Neural cell (in vitro differentiated cells): Measurements from ENCODE around the gene BTBD6.

Experiments used
- CTCF ChIP-seq: fragments of 450-650 bp; IDR thresholded peaks from 2 replicates; pipeline ENCODE4 v1.5.1; 2014; ENCODE audit warnings: antibody characterized with exemption, mild to moderate bottlenecking, moderate library complexity; ENCODE audit not compliant: poor library complexity, severe bottlenecking
- EZH2 ChIP-seq: fragments of 200-600, 300-800 bp; shearing (Covaris generic), sonication (generic); IDR thresholded peaks from 2 replicates; pipeline ENCODE4 v1.6.1; 2014; ENCODE audit warnings: antibody characterized with exemption, low read length, borderline replicate concordance, mild to moderate bottlenecking; ENCODE audit not compliant: insufficient read depth, poor library complexity, severe bottlenecking
- SMC3 ChIP-seq: fragments of 450-650 bp; conservative IDR thresholded peaks from 2 replicates; pipeline ENCODE4 v1.6.1; 2014; ENCODE audit warnings: antibody characterized with exemption, mild to moderate bottlenecking, moderate library complexity; ENCODE audit not compliant: poor library complexity

- TF ChIP-seq CTCF (no peak), EZH2 (no peak), SMC3 (no peak)
Measured at GRCh38 chr14:105215602-105216001, 32.7 kb upstream of the BTBD6 start.
